ENCODE data around the gene XYLB.

DNA sequence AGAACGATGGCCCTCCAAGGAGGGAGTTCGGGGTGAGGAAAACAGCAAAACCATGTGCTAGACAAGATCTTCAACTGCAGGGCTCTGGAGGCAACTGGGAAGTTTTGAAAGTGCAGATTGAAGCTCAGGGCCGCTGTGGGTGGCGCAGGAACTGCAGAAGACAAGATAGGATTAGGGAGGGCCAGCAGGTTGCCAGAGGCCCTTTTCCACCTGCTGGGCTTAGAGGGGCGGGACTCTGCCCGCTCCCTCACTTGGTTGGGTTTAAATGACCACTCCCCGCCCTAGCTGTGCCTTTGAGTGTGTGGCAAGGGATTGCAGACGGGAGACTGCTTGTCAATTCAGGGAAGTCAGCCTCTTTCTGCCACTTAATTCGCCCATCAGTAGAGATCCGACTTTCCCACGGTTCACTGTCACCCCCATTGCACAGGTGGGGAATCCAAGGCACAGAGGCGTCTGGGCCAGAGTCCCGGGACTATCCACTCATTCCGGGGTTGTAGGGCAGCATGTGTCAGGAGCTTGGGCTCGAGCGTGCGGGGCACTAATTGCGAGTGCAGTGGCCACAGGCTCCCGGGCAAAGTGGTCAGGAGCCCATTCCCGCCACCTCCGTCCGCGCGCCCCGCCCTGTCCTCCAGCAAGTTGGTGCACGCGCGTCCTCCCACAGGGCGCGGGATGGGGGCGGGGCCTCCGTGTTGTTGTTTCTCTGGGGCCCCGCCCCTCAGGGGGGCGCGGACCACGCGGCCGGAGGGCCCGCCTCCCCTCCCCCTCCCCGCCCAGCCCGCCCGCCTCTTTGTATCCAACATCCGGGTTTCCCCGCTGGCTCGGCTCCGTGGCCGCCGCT is 106.7 kb downstream of the XYLB start, which contains the start of gene ACVR2B:
- TF ChIP-seq EP300 (IDR thresholded peaks at IDR 0.05) = no peak
- TF ChIP-seq, protein P1, sequence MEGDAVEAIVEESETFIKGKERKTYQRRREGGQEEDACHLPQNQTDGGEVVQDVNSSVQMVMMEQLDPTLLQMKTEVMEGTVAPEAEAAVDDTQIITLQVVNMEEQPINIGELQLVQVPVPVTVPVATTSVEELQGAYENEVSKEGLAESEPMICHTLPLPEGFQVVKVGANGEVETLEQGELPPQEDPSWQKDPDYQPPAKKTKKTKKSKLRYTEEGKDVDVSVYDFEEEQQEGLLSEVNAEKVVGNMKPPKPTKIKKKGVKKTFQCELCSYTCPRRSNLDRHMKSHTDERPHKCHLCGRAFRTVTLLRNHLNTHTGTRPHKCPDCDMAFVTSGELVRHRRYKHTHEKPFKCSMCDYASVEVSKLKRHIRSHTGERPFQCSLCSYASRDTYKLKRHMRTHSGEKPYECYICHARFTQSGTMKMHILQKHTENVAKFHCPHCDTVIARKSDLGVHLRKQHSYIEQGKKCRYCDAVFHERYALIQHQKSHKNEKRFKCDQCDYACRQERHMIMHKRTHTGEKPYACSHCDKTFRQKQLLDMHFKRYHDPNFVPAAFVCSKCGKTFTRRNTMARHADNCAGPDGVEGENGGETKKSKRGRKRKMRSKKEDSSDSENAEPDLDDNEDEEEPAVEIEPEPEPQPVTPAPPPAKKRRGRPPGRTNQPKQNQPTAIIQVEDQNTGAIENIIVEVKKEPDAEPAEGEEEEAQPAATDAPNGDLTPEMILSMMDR (IDR thresholded peaks at IDR 0.05) = no peak

Measured in suprapubic skin (tissue), 3 donors.